NCI-H82 treated with DMSO at 0.1 percent for 48 hours (cell line): ENCODE measurements around the gene ATP11A.

Source experiments
- DNase-seq: peaks from one replicate; lab custom pipeline; 2025; ENCODE audit not compliant: unreplicated experiment; lab: John Stamatoyannopoulos, UW

ATP11A gene

DNA sequence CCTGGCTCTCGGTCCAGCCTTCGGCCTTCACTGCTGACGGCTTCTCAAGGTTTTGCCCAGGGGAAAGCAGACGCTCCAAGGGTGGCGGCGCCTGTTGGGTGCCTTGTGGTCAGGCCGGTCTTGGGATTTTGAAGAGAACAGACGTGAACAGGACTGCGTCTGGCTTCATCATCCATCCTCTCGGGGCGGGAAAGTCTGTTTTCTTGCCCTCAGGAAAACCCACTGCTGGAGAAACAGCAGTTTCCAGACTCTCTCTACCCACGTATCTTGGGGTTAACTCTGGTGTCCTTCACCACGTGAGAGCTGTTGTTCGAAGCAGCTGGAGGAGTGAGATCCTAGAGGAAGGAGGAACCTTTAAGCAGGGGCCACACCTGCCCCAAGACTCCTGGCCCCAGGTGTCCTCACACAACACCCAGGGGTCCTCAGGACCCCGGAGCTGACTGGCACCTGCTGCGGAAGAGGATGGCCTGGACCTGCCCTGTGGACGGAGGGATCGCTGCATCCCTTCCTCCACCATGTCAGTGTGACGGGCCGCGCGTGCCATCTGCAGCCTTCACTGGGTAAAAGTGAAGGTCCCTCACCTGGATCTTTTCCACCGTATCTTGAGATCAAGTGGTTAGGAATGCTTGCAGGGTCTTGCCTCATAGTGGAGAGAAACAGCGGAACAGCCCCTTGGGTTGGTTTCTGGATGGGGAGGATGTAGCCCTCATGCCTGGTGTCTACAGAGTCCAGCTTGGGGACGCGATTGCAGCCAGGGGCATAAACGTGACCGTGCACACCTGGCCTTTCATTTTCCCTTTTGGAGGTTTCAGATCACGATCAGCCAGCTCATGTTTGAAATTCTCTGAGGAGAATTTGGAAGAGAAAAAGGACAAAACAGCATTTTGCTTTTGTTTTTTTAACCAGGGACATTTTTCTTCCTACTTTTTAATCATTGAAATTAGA is 209.7 kb downstream of the ATP11A start:
- no peak for DNase-seq

DNA sequence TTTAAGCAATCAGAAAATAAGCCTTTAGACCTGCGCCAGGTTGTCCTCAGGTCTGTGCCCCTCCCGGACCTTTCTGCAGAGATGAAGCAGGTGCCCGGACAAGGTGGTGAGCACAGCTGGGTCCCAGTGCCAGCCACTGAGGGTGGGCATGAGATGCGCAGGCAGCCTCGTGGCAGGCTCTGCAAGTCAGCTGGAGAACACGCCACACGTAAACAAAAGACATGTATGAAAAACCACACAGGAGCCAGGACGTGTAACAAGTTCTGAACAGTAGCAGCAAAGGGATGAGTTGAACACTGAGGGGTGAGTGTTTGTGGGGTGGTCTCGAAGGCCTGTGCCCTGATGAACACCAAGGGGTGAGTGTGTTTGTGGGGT is 210.4 kb downstream of the ATP11A start:
- DNase-seq: no peak

DNA sequence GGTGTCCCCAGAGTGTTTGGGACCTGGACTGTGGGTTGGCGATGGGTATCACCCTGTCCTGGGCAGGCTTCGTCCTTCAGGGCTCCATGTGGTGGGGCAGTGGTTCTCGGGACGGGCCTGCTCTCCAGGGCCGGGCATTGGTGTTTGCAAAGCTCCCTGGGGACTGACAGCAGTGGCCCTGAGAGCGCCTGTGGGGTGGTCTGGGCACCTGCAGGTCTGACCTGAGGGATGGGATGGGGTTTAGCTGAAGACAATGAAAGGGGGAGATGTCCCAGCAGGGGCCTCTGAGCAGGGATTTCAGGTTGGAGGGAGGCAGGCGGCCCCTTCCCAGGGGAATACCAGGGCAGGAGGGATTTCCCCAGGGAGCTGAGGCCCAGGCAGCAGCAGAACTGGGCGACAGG is 210.9 kb downstream of the ATP11A start:
- no peak for DNase-seq

DNA sequence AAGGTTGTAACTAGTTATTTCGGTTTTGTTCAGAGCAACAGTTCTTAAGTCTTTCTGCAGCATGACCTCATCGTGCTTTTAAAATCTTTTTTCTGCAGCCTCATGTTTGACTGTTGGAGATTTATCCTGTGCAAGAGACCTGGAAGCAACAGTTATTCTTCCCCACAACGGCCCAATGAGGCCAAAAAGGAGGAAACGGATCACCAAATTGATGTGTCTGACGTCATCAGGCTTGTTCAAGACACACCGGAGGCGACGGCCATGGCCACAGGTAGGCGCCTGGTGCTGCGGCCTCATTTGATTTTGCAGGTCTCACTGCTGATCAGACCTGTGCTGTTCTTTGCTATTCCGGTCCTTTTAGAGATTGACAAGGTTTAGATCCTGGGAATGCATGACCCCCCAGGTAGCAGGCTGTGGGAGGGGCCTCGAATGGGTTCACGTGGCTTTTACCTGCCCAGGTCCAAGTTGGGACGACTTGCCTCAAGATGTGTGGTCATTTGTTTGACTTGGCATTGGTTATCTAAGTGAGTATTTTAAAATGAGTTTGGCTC is 212.3 kb downstream of the ATP11A start:
- DNase-seq: no peak

DNA sequence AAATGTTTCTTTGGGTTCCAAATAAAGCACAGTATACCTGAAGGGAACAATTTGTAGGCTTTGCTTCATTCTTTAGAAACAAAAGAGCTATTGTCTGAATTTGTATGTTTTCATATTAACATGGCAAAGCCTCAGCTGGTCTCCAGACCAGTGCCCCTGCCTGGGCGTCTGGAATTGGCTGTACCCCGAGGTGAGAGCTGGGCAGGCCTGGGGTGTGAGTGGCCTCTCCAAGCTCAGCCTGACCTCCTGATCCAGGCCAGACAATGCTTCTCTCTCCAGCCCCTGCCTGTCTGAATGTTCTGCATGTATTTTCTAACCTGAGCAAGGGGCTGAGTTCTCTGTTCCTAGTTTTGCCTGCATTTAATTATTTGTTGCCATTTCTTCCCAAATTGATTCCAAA is 212.8 kb downstream of the ATP11A start:
- no peak for DNase-seq

DNA sequence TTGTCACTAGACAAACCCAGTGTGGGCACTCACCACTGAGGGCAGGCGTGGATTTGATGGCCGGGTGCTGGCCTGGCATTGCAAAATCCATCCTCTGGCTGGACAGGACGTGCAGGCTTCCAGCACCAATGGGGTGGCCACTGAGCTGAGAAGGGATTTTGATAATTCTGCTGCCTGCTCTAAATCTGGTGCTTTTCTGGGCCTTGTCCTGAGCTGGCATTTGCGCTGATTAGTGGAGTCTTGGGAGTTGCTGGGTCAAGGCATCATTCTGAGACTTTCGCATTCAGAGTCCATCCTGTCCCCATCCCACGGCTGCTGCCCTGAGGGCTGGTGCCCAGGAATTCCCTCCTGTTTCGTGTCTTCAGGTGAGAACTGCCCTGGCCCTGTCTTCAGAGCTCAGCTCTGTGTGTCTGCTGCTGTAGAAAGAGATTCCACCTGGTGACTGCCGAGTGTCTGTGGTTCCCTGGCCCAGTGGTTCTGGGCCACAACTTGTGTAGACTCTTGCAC is 213.3 kb downstream of the ATP11A start:
- DNase-seq: no peak

DNA sequence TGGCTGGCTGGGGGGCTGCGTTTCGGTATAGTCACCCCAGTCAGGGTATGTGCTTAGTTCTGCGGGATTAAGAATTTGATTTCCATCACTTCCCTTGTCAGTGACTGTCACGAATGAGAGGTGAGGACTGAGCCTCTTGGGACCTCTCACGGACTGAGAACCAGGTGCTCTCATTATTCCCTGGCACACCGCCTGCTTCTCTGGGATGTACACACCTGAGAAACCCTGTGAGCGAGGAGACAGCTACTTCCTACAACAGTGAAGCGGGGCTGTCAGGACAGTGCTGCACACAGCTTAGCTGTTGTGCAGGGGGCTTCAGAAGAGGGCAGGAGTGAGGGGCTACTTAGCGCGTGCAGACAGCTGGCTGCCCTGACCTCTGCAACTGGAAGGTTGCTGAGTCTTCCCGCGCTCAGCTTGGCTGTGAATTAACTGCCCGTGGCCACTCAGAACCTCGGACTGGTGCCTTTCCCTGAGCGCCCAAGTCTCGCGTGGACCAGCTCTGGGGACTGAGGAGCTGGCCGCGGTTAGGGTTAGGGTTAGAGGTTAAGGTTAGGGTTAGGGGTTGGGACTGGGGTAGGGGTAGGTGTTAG is 213.9 kb downstream of the ATP11A start:
- DNase-seq: no peak

DNA sequence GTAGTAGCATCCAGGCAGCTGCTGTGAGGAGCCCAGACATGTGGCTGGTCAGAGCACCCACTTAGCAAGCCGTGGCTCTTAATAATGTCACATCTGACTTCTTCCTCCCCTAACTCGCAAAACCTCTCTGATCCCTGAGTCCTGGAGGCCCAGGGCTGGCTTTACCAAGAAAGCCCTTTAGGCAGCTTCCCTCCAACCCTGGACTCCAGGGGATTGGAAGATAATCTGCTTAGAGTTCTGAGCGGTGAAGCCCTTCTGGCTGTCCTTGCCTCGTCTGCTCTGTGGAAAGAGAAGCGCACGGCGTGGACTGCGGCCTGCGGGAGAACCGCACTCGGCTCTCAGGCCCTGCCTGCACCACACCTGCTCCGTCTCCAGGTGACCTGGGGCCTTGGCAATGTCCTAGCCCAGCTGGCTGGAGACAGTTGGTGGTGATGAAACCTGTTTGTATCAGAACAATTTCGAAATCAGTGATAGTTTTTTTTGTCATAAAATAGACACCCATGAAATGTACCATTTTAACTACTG is 214.7 kb downstream of the ATP11A start:
- peak; percentile 91 for DNase-seq

DNA sequence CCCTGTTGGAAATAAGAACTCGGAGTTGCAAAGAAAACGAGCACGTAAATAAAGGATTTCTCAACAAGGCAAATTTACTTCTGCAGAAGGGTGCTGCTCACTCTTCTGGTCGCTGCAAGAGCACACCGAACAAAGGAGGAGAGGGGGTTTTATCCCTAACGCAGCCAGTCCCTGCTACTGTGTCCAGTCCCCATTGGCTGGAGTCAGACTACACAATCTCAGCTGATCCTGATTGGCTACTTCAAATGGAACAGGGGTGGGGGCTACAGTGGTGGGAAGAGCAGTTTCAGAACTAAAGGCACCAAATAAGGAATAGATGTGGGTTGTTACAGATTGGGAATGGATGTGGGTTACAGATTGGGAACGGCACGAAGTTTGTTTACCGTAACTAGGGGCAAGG is 215.2 kb downstream of the ATP11A start:
- DNase-seq: no peak

DNA sequence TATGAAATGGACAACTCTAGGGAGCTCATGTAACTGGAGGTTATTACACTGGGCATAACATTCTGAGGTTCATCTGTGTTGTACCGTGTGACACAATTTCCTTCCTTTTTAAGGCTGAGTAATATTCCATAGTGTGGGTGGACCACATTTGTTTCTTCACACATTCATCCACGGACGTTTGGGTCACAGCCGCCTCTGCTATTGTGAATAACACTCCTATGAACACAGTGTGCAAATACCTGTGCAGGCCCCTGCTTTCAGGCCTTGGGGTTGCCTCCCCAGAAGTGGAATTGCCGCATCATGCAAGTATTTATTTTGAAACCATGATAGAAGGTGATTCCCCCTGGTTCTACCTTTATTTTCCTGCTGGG is 215.8 kb downstream of the ATP11A start:
- no peak for DNase-seq

DNA sequence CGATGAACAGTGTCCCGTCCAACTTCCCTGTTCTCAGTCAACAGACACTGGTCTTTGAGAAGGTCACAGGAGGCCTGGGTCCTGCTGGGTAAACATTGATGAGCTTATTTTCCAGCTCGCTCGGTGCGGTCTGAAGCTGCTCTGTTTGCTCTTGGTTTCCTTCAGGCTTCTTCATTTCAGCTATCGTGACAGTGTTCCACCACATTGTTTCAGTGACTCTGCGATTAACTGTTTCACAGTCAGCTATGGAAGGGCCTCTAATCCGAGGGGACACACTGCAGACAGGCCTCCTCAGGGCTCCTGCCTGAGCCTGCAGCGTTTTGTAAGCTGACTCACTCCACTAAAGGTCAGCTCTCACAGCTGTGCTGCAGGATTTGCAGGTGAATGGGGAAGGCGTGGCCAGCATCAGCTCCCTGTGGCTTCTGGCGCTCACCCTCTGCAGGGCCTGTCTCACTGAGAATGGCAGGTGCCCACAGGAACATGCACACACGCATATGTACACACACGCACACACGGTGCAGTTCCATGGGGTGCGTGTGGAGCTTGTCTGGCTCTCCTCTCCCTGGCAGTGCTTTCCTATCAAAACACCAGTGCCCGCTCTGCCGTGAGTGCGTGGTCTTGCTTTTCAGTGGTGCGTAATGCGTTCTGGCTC is 216.3 kb downstream of the ATP11A start:
- no peak for DNase-seq

DNA sequence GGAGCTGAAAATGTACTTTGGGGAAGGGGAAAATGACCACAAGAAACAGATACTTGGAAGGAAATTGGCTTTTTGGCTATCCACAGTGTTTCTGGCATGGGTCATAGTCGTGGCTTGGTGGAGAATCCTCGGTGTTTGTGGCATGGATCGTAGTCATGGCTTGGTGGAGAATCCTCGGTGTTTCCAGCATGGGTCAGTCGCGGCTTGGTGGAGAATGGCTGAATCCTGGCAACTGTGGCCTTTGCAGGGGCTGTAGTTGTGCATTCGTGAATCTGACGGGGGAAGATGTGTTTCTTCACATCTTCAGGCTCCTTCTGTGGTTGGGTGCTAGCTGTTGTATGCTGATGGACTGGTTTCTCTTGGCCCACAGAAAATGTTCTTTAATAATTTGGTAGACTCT is 217.4 kb downstream of the ATP11A start:
- DNase-seq: no peak

DNA sequence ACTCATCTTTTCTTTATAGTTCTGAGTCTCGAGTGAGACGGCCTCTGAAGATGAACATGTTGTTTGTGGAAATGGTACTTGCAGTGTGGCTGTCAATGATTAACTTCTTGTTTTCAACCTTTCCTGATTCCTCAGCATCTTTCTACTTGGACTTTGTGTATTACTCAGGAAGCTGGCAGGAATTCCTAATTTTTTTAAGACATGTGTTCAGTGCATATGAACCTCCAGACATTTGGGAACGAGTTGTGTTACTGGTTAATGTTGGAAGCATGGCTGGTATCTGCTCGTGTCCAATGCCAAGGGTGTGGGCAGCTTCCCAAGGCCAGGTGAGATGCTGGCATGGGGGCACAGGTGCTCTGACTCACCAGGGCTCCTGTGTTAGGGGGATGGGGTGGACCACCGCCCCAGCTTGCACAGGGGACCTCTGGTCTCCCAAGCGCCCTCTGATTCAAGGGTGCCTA is 218.1 kb downstream of the ATP11A start:
- DNase-seq: no peak

DNA sequence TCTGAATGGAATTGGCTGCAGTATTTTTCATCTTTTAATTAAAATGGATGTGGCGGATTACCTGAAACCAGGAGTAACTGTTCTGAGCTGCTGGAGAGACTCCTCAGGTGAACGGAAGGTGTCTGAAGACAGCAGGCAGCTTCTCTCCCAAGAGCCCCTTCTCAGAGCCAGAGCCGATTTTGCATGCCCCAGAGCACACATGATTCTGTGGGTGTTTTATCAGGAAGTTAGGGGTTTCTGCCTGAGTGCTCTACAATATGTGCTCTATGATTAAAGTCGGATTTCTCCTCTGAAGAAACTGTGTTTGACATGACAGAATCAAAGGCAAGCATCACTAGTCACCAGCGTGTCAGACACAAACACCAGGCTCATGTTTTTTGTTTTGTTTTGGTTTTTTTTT is 218.5 kb downstream of the ATP11A start:
- DNase-seq: no peak

DNA sequence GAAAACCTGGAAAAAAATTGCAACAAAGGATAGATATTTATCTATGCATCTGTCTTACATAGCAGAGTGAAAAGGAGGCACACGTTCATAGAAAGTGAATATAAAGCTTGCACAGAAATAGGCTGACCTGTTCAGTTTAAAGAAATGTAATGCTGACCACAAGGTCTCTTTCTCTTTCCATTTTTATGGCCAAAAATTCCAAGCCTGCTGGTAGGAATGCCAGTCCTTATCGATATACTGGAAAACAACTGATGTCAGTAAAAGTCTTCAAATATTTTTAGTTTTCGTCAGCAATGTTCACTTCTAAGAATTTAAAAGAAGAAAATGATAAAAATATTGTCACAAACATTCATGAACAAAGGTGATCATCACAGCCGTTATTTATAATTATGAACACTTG is 220.2 kb downstream of the ATP11A start:
- no peak for DNase-seq

DNA sequence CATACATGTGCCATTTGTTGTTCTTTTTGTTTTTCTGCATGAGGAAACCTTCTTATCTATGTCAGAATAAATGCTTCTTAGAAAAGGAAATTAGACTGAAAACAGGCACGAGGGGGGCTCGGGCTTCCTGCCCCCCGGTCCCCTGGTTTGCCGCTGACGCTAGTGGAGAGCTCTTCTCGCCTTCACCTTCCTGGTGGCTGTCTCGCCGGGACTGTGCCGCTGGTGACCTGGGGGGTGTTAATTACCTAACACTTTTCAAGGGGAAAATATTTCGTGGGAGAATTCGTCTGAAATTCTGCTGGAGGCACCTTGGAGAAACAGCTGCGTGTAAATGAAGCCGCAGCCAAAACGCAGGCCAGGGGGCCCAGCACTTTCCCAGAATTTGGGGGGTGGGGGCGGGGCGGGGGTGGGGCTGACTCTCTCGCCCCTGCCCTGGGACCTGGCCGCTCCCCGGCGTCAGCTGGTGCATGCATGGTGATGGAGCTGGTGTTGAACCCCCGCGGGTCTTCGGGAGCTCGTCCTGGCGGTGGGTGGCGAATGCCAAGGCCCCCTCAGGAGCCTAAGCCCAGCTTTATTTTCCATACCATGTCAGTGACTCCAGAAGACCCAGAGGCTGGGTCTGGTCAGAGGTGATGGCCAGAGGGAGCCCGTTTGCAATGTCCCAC is 220.9 kb downstream of the ATP11A start:
- DNase-seq: no peak

DNA sequence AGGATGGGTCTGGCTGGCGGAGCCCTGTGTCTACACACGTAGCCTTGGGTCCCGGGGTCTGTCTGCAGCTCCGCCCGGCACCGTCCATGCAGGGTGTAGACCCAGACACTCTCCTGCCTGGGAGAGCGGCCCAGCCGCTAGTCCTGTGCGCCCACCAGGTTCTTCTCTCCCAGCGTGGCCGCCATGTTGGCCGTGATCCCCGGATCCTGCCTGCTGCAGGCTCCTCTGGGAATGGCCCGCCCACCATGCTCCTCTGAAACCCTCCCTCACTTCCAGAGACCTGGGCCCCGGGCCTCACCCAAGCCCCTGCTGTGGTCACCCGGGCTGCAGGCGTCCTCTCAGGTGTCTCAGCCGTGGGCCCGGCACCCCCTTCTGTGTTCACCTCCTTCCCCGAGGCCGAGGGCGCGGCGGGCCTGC is 221.5 kb downstream of the ATP11A start:
- no peak for DNase-seq

DNA sequence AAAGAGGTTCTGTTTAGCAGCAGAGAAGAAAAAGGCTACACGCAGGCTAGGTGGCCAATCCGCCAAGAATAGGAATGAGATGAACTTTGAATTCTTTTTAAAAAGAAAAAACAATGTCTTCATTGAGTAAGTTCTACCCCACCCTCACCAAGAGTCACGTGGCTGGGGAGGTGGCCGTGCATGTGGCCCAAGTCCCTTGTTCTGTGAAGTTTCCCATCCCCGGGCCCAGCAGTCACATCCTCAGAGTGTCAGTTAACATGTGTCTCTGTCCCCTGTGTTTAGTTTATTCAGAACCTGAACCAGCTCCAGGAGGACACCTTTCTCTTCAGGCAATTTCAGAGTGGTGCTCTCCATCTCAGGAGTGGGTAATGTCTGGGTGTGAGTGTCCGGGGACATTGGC is 222.0 kb downstream of the ATP11A start:
- DNase-seq: no peak

DNA sequence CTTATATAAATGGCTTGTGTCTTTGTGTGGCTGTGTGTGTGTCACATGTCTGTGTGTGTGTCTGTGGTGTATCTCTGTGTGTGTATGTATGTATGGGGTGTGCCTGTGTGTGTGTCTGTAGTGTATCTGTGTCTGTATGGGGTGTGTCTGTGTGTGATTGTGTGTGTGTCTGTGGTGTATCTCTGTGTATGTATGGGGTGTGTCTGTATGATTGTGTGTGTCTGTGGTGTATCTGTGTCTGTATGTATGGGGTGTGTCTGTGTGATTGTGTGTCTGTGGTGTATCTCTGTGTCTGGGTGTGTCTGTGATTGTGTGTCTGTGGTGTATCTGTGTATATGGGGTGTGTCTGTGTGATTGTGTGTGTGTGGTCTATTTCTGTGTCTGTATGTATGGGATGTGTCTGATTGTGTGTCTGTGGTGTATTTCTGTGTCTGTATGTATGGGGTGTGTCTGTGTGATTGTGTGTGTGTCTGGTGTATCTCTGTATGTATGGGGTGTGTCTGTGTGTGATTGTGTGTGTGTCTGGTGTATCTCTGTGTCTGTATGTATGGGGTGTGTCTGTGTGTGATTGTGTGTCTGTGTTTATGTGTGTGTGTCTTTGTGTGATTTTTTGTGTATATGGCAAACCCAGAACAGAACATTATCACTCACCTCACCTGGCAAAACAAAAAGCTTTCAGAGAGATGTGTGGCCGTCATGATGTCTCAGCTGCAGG is 223.0 kb downstream of the ATP11A start:
- DNase-seq: no peak

DNA sequence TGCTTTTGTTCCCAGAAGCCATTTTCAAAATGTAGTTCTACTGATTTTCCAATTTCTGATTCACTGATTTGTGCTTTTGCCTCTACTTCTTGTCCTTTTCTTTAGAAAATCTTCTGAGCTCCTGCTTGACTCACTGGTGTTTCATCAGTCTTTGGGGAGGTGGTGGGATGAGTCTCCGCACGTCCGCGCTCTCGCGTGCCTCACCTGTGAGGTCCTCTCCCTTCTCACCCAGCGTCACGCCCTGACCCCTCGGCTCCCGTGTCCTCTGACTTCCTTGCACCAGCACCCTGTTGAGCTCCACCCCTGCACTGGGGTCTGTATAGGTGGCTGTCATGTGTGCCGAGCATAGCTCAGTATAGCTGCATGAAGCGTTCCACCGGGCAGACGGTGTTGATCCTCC is 226.5 kb downstream of the ATP11A start:
- DNase-seq: no peak
